ENCODE data around the gene MATK.

The MATK gene

DNA sequence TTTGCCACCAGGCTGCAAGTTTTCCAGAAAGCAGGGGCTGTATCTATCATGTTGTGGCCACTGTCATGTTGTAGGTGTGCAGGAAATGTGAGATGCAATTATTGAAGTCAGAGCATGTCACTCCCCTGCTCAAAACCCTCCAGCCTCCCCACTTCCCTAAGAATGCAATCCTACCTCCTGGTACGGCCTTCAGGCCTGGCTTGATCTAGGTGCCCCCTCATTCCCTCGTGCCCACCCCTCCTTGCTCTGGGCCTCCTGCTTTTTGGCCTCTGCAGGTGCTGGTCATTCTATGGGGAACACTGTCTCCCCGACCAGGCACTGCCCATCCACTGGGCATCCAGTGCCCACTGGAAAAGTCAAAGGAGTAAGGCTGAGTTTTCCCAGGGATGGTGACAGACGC is 28.5 kb upstream of the MATK start:
- no peak for DNase-seq

DNA sequence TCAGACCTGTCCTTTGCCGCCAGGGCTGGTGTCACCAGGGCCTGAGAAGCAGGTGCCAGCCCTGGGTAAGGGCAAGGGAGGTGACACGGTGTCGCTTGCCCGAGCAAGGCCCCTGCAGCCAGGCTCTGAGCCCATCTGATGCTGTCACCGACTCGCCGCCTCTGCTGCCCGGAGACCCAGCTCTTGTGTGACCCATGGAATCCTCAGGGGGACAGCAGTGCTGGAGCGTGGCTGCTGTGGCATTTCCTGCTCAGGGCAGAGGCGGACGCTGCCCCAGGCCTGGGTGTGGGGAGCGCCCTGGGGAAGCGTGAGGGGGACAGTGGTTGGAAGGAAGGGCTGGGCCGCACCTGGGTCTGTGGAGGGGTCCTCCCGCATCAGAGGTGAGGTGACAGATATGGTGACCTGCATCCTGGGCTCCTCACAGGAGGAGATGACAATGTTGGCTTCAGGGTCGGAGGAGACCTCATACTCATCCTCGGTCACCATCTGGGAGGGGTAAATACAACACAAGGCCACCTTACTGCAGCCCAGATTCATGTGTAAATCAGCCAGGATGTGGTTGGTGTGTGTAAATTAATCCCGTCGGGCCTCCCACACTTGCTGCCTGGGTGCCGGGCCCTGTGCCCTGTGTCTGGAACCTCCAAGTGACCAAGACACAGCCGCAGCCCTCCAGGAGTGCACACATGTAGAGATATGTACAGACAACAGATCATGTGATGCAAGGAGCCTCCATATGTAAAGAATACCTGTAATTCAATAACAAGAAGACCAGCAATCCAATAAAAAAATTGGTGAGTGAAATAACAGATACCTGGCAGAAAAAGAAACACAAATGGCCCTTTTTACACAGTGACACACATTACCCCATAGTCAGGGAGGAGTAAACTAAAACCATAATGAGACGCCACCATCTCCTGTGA is 27.6 kb upstream of the MATK start:
- DNase-seq = peak; percentile 16

DNA sequence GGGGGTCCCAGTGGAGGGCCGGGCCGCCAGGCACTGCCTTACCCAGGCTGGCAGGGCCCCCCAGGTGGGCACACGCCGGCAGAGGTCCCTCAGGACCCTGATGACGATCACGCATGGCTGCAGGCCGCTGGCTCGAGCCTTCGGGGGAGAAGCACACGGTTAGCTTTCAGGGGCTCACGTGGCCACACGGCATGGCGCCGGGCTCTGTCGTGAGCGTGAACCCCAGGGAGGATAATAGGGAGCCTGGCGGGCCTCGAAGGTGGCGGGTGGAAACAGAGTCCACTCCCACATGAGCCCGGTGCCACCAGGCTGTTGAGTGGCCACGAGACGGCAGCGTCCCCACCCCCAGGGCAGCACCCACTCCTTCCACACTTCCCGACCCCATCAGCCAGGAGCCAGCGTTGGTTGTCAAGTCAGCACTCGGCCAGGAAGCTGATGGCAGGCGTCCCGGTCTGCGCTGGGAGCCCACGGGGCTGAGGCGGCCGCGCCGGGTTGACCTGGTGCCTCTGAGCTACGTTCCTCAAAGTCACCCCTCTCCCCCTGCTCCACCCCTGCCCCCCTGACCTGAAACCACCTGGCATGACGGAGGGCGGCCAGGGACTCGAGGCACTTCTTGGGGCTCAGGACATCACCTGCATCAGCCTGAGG is 24.7 kb upstream of the MATK start:
- DNase-seq = no peak

DNA sequence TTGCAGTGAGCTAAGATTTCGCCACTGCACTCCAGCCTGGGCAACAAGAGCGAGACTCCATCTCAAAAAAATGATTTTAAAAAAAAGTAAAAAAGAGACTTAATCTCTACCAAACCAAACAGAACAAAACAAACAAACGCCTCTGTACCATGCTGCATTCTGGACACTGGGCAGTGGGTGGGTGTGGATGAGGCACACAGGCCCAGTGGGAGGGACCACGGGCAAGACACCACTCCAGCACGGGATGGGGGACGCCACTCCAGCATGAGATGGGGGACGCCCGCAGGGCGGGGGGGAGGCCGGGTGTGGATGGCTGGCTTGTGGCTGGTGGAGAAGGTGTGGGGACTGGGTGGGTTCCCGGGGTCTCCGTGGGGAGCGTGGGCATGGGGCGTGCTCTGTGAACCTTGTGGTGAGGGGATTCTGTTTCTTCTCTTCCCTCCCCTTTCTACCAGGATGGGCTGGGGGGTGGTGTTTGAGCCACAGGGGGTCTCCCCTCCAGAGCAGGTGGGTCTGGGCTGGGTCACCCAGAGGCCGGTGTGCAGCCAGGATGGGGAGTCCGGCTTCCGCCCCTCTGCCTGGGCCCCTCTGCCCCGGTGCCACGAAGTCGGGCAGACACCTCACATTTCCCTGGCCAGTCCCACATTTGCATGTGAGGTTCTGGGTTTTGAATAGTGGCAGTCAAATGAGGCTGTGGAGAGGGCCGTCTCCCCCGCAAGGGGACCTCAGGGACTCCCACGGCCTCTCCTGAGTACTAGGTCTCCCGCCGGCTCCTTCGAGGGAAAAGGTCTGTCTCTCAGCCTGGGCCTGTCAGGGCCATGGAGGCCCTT is 23.9 kb upstream of the MATK start:
- DNase-seq = no peak

- no peak for DNase-seq
These were observed 22.4 kb upstream of the MATK start for GRCh38 chr19:3808420-3809143.

DNA sequence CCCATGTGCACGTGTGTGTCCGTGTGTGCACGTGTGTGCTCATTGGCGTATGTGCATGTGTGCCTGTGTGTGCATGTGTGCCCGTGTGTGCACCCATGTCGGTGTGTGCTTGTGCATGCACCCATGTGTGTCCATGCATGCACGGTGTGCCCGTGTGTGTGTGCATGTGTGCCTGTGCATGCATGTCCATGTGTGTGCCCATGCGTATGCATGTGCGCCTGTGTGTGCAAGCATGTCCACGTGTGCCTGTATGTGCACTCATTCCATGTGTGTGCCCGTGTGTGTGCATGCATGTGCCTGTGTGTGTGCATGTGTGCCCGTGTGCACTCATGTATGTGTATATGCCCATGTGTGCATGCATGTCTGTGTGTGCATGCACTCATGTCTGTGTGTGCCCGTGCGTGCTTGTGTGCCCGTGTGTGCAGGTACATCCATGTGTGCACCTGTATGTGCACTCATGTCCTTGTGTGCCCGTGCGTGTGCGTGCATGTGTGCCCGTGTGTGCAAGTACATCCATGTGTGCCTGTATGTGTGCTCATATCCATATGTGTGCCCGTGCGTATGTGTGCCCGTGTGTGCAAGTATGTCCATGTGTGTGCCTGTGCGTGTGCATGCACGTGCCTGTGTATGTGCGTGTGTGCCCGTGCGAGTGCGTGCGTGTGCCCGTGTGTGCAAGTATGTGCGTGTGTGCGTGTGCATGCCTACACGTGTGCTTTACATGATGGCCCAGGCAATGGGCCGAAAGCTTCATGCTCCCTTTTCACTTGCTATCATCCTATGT is 21.6 kb upstream of the MATK start:
- no peak for DNase-seq

GRCh38 chr19:3807131-3807480 is 20.9 kb upstream of the MATK start:
- no peak for DNase-seq

DNA sequence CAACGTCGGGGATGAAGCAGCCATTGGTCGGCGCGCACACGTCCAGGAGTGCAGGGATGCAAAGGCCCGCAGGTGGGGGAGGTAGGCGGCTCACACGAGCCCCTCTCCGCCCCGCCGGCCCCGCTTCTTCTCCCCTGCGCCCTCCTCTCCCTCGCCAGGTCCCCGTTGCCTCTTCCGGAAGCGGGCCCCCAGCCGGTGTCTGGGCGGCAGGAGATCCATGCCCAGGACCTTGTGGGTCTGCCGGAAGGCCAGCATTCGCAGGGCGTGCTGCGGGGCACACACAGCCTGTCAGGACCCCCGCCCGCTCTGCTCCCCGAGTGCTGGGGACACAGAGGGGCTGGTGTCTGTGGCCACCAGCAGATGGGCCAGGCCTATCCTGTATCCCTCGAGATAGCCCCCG is 19.7 kb upstream of the MATK start:
- DNase-seq = no peak

DNA sequence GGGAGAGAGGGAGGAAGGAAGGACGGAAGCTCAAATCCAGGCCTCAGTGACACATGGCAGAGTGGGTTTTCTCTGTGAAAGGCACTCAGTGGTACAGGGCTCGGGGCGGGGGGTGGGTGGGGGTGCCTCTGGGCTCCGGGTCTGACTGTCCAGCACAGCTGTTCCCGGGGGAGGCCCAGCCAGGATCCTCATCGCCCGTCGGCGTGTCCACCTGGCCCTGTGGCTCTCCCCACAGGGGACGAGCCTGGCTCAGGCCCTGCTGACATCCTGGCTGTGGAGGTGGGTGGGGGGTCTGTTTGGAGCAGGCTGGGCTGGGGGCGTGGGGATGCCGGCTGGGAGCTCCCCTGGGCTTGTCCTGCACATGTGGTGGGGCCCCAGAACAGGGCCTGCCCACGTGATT is 18.2 kb upstream of the MATK start:
- no peak for DNase-seq

DNA sequence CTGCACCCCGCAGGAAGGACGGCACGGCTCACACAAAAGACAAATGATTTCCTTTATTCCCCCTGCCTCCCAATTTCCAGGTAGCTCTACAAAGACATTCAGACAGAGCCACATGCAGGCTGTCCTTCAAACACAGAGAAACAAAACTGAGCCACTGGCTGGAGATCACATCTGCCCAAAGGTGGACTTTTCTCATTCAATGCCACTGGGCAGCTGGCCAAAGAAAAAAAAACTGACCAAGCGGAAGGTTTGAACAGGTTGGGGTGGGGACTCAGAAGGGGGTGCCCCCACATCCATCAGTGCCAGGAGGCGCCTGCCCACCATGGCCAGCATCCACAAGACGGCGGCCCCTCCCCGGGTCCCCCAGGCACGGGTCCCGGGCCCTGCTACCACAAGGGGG is 17.8 kb upstream of the MATK start:
- no peak for DNase-seq

- no peak for DNase-seq
These were observed 17.1 kb upstream of the MATK start for GRCh38 chr19:3803114-3803888.

DNA sequence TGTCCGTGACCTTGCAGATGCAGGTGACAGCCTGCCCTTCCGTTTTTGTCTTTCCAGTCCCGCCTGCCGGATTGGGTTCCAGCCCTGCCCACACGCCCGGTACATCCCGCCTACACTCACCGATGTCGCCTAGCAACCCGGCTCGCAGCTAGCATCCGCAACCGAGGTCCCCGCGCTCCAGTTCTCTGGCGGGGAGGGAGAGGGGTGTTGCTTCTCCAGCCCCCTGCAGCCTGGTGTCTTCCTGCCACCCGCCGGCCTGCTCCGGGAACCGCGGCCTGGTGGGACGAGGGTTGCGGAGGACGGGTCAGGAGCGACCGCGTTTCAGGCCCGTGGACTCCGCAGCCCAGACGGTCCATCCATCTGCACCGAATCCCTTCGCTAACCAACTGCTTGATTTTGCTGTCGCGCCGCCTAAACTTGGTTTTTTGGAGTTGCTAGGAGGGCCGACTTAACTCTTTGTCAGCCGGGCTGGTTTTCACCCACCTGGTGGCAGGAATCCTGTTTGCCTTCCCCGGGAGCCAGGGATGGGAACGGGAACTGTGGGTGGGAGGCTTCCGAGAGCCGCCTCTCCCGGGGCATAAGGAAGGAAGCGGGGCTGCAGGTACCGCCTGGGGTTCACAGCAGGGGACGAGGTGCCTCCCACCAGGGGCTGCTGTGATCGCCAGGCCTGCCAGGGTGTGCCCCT is 15.4 kb upstream of the MATK start:
- DNase-seq = peak; percentile 61

DNA sequence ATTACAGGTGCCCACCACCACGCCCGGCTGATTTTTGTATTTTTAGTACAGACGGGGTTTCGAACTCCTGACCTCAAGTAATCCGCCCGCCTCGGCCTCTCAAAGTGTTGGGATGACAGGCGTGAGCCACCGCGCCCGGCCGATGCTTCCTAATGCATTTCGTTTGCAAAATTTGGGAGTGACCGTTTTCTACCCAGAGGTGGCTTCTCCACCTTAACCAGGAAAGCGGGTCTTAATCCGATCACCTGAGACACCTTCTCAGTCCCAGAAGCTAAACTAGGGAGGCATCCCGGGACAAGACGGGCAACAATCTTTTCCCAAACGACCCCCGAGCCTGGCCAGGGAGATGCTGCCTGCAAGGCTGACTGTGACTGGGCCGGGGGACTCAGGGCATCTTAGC is 14.8 kb upstream of the MATK start:
- DNase-seq = no peak

- peak; percentile 46 for DNase-seq
These were observed 12.0 kb upstream of the MATK start for GRCh38 chr19:3798137-3798536.

GRCh38 chr19:3796358-3796757 is 10.2 kb upstream of the MATK start:
- DNase-seq = no peak

- no peak for DNase-seq
These were observed 7.6 kb upstream of the MATK start for GRCh38 chr19:3793799-3794198.

- DNase-seq = no peak
These were observed 5.9 kb upstream of the MATK start for GRCh38 chr19:3792114-3792513.

- no peak for DNase-seq
These were observed 4.8 kb upstream of the MATK start for GRCh38 chr19:3790941-3791340.

DNA sequence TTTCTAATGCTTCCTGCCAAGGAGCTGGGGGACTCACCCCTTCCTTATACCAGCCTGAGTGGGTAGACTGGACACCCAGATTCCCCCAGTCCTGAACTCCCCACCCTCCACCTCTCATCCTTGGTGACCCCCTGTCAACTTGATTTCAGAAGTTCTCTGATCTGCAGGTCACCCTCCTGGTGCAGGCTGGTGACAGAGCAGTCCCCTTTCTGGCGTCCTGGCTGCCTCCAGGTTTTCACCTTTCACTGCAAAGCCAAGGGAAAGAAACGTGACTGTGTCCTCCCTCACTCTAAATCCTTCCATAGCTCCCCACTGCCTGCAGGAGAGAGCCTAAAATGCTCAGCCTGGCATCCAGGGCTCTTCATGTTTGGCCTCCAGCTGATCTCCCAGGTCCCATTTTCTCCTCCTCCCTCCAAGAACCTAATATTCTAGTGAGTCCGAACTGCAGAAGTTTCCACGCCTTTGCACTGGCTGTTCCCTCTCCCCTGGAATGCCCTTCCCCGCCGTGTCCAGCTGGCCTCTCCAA is 4.1 kb upstream of the MATK start:
- no peak for DNase-seq

GRCh38 chr19:3788996-3789778 is 3.0 kb upstream of the MATK start:
- DNase-seq = no peak

Data from activated CD4-positive, alpha-beta T cell treated with anti-CD3 and anti-CD28 coated beads, Interleukin-2, amount 50 U/mL, for 16 hours (primary cell).